HG03280 (cell line): ENCODE results near the gene MRPL28.
"Not testable (repeated sequence)": the region's sequence is repeated elsewhere in the genome, so short reads cannot be mapped to it uniquely, and the experiment has no call there.

ENCODE experiments used
- ATAC-seq: cut with Tn5 transposase; IDR thresholded peaks from one replicate; pipeline ENCODE4 v1.9.1; 2021; ENCODE audit warnings: mild to moderate bottlenecking, moderate library complexity; ENCODE audit not compliant: unreplicated experiment

The MRPL28 gene

DNA sequence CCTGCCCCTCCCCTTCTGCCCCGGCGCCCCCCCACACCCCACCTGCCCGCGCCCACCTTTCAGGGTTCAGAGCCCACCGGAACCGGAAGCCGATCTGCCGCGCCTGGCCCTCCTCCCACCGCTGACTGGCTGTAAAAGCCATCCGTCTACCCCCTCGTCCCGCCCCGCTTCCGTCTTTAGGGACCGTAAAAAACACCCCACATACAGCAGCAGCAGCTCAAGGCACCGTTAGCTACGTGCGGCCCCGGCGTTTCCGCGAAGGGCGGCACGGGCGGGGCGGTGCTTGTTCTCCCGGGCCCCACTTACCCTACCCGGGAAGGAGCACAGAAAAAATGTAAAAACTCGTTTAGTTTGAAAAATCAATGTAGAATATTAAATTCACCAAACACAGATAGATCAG, at the start of gene MRPL28:
Gene MRPL28 (minus strand): TSS at position 96 of the 400 bp plus-strand sequence. CDS start 320 bp downstream, outside the sequence.
- peak; percentile 90 for ATAC-seq

GRCh38 chr16:415170-415498, 44.8 kb upstream of the MRPL28 start:
- ATAC-seq = not testable (repeated sequence)

DNA sequence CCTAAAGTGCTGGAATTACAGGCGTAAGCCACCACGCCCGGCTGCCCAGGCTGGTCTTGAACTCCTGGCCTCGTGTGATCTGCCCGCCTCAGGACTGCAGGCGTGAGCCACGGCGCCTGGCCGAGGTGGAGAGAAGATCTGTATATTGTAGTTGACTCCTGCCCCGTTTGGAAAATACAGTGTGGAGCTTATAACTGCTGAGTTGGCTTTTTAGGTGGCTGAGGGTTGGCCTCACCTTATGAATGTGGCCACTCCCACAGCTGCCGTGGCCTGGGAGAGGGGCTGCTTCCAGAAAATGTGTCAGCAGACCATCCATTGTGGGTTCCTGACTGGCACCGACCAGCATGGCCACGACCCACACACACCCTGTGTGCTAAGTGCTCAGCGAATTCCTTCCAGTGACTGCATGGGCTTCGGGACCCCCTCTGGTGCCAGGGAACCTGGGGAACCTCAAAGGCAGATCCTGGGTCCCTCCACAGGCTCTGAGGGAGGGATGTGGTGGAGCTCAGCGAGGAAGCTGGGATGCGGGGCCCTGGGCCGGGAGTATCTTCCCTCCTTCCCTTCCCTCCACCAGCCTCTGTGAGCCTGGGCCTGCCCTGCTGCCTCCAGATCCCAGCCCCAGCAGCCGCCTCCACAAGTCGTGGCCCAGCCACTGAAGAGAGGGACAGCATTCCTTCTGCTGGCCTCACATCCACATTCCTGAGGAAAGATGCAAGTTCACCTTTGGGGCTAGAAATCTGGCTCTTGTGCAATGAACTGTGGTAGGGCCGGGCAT, 44.2 kb upstream of the MRPL28 start:
- no peak for ATAC-seq

DNA sequence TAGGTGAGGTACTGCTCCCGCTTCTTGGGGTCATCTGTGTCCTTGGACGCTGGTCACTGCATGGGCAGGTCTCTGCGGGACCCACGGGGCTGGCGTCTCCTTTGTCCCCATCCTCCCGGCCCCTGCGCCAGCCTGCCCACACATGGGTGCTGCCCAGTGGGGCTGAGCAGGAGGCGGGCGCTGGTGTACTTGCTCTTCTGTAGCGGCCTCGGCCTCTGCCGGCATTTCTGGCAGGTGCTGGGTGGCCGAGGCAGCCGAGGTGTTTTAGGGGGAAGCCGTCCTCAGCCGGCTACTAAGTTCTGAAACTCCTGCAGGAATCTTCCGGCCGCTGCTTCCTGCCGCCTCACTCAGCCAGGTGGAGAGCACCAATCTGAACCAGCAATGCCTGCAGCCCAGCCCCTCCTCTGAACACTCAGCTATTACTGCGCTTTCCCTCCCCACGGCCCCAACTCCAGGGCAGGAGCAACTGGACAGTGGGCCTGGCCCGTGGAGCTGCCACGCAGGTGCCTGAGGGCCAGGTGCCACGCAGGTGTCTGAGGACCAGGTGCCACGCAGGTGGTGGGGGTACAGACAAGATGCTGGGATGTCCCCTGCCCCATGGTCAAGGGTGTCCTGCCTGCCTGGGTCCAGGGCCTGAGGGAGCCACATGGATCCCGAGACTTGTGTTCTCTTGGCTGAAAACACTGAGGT, 41.4 kb upstream of the MRPL28 start:
- no peak for ATAC-seq

DNA sequence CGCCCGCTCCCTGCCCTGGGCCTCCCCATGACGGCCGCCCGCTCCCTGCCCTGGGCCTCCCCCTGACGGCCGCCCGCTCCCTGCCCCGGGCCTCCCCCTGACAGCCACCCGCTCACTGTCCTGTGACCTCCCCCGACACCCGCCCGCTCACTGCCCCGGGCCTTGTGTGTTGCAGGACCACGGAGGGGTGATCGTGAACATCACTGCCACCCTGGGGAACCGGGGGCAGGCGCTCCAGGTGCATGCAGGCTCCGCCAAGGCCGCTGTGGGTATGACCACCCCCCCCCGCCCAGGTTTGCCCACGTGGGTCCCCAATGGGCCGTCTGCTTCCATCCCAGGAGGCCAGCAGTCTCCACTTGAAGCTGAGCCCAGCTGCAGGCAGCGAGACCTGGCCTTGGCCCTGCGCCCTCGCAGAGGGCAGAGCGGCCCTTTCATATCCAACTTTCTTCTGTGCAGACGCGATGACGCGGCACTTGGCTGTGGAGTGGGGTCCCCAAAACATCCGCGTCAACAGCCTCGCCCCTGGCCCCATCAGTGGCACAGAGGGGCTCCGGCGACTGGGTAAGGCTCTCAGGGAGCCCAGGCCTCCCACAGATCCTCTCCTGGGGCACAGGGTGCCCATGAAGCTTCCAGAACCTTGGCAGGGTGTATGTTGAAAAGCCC, 40.3 kb upstream of the MRPL28 start:
- ATAC-seq = no peak

DNA sequence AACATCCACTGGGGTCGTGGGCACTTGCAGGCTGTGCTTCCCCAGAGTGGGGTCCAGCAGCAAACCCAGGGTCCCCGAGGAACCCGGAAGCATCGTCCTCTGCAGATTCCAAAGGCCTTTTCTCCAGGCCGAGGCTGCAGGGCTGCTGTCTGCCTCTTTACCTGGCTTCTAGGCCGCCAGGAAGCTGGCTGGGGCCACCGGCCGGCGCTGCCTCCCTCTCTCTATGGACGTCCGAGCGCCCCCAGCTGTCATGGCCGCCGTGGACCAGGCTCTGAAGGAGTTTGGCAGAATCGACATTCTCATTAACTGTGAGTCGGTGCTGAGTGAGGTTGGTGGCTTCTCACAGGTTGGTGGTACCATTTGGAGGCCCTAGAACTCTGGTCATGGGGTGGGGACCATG, 36.9 kb upstream of the MRPL28 start:
- no peak for ATAC-seq

- no peak for ATAC-seq
Measured at GRCh38 chr16:405548-406506, 35.5 kb upstream of the MRPL28 start.

DNA sequence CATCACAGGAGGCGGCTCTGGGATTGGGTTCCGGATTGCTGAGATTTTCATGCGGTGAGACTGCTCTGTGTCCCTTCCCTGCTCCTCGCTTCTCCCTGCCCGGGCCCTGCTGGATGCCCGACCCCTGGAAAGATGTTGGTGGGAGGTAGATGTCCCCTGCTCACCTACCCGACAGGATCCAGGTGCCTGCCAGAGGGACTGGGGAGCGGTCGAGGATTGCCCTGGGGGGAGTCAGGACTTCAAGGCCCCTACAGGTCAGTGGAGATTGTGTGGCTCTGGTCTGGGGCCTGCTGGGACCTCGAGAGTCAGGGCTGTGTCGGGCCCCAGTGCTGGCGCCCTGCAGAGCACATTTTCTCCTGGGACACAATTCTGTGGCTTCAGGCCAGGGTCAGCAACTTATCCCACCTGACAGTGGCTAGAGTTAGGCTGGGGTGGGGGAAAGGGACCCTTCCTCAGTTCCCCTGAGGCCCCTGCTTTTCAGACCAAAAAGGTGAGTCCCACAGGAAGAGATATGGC, 34.7 kb upstream of the MRPL28 start:
- no peak for ATAC-seq

DNA sequence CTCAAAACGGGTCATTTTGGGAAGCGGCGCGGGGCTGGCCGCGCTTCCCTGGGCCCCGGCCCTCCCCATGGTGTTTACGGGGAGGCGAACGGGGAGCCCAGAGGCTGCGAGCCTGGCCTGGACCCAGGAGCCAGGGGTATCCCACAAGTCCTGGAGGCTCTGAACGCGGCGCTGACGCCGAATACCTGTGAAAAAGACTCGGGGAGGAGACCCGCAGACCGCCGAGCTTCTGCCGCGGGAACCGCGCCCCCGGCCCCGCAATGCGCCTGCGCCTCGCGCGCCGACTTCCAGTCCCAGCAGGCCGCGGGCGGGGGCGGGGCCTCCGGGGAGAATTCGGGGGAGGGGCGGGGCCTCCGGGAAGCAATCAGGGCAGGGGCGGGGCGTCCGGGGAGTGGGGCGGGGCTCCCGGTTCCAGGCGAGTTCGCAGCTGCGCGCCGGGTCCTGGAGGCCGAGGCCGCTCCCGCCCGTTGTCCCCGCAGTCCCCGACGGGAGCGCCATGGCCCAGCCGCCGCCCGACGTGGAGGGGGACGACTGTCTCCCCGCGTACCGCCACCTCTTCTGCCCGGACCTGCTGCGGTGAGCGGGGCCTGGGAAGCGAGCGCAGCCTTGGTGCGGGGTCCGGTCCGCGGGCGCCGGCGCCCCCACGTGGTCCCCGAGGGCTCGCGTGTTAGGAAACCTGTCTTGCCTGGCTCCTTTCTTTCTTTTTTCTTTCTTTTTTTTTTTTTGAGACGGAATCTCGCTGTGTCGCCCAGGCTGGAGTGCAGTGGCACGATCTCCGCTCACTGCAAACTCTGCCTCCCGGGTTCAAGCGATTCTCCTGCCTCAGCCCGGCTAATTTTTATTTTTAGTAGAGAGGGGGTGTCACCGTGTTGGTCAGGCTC, 31.4 kb upstream of the MRPL28 start, which contains the start of gene DECR2:
Gene DECR2 (plus strand): TSS at position 418 of the 881 bp plus-strand sequence. CDS start 79 bp downstream, at position 497.
- peak; percentile 66 for ATAC-seq

GRCh38 chr16:400061-400591, 29.8 kb upstream of the MRPL28 start:
- ATAC-seq = no peak

- no peak for ATAC-seq
Measured at GRCh38 chr16:399340-400019, 29.1 kb upstream of the MRPL28 start.

- no peak for ATAC-seq
Measured at GRCh38 chr16:398561-399339, 28.4 kb upstream of the MRPL28 start.

DNA sequence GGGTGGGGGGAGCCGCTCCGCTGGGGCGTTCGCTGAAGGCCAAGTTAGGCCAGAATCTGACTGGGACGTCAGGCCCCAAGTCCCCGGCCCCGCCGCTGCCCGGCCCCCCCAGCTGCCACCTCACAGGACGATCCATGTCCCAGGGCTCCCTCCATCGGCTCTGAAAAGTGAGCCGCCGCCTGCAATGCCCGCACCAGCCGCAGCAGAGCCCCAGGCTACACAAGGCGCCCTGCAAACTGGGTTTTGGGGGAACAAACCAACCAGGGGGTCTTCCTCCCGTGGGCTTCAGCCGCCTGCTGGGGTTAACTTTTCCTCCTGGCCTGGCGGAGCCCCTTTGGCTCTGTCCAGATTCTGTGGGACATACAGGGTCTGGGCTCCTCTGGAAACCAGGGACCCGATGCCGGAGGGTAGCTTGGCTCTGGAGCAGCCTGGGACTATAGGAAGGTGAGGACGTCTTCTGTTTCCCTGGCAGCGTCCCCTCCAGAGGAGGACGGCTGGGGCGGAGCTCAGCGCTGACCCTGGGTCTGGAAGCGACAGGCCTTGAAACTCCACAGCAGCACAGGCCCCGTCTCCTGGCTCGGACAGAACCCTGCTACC, 27.5 kb upstream of the MRPL28 start:
- ATAC-seq = no peak

- no peak for ATAC-seq
Measured at GRCh38 chr16:397135-397661, 26.9 kb upstream of the MRPL28 start, which contains the start of gene NME4. Gene NME4 (plus strand): TSS chr16:397199. CDS start chr16:397223, 24 bp downstream.

- no peak for ATAC-seq
Measured at GRCh38 chr16:396605-397004, 26.3 kb upstream of the MRPL28 start.

GRCh38 chr16:396199-396598, 25.9 kb upstream of the MRPL28 start:
- no peak for ATAC-seq

GRCh38 chr16:392450-393030, 22.2 kb upstream of the MRPL28 start:
- ATAC-seq = no peak
